Stimulated activated effector memory CD8-positive, alpha-beta T cell treated with anti-CD3 and anti-CD28 coated beads, Interleukin-12 subunit alpha, Interleukin-12 subunit beta, amount 100 ng/mL, for 72 hours (primary cell): Measurements from ENCODE around the gene WWC2.

ENCODE experiments used
- ATAC-seq: fragments of 150-1000 bp; cut with Tn5 transposase; 2 replicates; pipeline ENCODE4 v1.10.0; 2021
- DNase-seq, 2 donors: peaks; one replicate each; pipeline ENCODE4 v3.0.0; 2021 to 2022; ENCODE audit warnings: low spot score in 2 of 2
- H3K27ac Mint-ChIP-seq: one replicate; pipeline ENCODE4 v1.8.0; 2022; ENCODE audit warnings: mild to moderate bottlenecking, mixed read lengths
- H3K36me3 Mint-ChIP-seq: one replicate; pipeline ENCODE4 v1.8.0; 2022; ENCODE audit warnings: mild to moderate bottlenecking, mixed read lengths
- H3K4me1 Mint-ChIP-seq: one replicate; pipeline ENCODE4 v1.8.0; 2022; ENCODE audit warnings: mixed read lengths
- H3K4me3 Mint-ChIP-seq: one replicate; pipeline ENCODE4 v1.8.0; 2022; ENCODE audit warnings: mild to moderate bottlenecking, mixed read lengths
- H3K9me3 Mint-ChIP-seq: one replicate; pipeline ENCODE4 v1.8.0; 2022; ENCODE audit warnings: mixed read lengths

WWC2 gene

DNA sequence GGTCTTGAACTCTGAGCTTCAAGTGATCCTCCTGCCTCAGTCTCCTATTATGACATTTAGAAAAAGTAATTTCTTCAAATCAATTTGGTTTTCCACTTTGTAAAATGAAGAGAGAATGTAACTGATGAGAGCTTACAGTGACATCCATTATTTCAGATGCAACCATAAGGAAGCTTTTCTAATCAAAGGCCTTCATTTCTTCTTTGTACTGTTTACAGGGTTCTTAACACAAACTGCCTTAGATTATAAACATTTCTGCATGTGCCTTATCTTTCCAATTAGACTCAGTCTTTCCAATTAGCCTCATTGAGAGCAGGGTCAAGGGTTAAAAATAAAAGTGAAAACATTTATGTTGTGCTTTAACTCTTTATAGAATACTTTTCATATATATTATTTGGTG lies 71.8 kb downstream of the WWC2 start:
- Mint-ChIP-seq H3K27ac (no peak overlapping the region), H3K9me3 (no peaks in the 10 kb centered on the region)
- DNase-seq, result no peak

DNA sequence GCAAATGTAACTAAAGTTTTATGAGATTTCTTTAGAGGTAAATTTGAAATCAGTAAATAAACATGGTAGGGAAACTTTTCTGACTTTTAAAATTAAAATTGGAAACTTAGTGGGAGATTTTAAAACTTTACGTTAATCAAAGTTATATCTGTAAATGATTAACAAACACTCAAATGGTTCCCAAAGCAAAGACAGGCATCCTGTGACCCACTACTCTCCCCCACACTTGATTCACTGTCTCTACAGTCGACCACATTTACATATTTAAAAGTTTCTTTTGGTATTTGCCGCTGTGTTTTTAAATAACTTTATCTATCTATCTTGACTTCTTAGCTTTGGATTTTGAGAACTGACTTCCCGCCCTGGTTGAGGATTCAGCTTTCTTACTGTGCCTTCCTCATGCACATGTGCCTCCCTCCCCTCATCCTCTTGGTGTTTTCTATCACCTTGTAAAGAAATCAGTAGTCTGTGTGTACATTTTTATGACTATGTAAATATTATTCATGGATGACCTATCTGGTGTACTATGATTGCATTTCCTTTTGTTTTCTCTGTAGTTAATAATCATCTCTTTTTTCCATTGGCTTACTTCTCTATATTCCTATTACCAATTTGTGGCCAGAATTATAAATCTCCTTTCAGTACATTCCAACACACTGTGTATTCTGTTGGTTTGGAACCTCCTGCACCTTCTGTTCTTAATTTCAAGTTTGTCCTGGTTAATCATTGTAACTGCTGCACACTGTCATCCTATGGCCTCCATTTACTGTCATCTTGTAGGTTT lies 72.6 kb downstream of the WWC2 start:
- ATAC-seq (no peak), DNase-seq (no peak)
- Mint-ChIP-seq H3K4me1 (peaks cover 8% of the 10 kb centered on the region), H3K9me3 (no peaks in the 10 kb centered on the region), H3K36me3 (no peaks in the 10 kb centered on the region), H3K27ac (no peak overlapping the region), H3K4me3 (no peak overlapping the region)

More for the DNA sequence above, 71.8 kb downstream of the WWC2 start:
- H3K4me3 Mint-ChIP-seq, result no peak overlapping the region
- ATAC-seq, result no peak
- H3K4me1 Mint-ChIP-seq, result peaks cover 8% of the 10 kb centered on the region
- no peaks in the 10 kb centered on the region for H3K36me3 Mint-ChIP-seq

DNA sequence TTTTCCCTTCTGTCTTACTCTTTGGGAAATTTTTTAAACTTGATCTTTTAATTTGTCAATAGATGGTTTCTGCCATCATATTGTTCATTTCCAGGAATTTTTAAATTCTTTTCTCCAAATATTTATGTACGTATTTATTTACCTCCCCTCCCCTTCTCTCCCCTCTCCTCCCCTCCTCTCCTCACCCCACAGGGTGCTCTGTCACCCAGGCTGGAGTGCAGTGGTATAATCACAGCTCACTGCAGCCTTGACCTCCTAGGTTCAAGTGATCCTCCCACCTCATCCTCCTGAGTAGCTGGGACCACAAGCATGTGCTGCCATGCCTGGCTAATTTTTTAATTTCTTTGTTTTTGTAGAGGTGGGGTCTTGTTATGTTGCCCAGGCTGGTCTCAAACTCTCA lies 73.8 kb downstream of the WWC2 start:
- Mint-ChIP-seq H3K9me3 (no peaks in the 10 kb centered on the region), H3K27ac (no peak overlapping the region), H3K4me1 (peaks cover 8% of the 10 kb centered on the region), H3K36me3 (no peaks in the 10 kb centered on the region), H3K4me3 (no peak overlapping the region)
- DNase-seq, result no peak
- no peak for ATAC-seq

DNA sequence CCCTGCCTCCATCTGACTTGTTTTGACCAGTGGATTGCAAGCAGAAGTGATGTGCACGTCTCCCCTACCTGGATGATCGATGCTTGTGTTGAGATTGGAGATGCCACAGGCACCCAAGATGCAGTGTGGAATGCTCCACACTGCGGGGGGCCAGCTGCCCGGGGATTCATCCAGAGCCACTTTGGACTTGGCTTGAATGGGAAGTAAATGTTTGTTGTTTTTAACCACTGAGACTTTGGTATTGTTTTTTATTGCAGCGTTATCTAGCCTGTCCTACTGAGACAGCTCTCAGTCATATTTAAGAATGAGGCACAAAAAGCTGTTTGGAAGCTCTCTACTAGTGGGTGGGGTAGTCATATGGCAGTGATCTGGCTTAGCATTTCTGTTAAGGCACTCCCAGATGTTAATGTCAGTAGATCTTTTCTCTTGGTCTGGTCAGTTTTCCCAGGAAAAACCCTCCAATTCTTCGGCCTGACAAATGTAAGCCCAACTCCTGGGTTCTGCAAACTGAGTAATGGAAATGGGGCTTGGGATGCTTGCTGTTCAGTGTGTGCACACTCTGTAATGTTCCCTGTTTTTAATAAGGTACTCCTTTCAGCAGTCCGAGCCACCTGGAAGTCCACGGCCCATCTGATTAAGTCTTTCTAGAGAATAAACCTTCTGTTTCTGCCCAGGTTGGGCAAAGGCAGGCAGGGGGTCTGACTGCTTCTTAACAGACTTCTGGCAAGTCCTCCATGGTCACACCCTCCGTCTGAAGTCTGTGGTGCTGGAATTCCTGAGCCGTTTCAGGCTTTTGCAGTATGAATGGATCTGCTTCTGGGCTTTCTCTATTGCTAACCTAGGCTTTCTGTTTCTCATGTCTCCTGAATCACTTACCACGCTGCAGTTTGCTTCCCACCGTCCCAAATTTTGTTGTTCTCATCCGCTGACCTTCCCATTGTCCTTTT lies 74.8 kb downstream of the WWC2 start:
- Mint-ChIP-seq H3K36me3 (no peaks in the 10 kb centered on the region), H3K4me1 (peaks cover 8% of the 10 kb centered on the region), H3K9me3 (no peaks in the 10 kb centered on the region), H3K4me3 (no peak overlapping the region), H3K27ac (no peak overlapping the region)
- no peak for ATAC-seq
- DNase-seq, result no peak

DNA sequence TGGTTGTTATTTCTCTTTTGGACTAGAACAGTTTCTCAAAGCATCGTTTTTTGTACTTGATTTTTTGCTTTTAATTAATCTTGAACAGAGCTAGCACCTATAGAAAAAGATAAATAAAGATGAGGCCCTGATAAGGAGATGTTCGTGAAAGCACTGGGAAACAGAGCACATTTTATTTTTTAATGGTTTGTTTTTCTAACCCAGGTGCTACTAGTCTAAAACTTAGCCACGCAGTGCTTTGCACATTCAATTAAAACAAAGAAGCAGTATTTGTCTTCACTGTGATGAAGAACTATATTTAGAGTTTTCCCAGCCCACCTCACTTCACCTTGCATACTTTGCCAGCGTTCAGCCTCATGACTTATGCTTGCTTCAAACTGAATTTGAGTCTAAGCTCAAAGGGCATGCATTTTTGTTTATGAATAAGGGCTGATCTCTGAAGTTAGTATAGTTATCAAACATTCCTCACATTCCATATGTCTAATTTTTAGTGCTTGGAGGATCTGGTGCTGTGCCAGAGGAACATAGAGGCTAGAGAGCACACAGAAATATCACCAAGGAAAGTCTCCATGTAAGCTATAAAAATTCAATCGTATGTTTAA lies 76.7 kb downstream of the WWC2 start:
- no peak for DNase-seq
- Mint-ChIP-seq H3K9me3 (no peaks in the 10 kb centered on the region), H3K36me3 (no peaks in the 10 kb centered on the region), H3K27ac (no peak overlapping the region), H3K4me1 (peaks cover 8% of the 10 kb centered on the region), H3K4me3 (no peak overlapping the region)
- no peak for ATAC-seq

DNA sequence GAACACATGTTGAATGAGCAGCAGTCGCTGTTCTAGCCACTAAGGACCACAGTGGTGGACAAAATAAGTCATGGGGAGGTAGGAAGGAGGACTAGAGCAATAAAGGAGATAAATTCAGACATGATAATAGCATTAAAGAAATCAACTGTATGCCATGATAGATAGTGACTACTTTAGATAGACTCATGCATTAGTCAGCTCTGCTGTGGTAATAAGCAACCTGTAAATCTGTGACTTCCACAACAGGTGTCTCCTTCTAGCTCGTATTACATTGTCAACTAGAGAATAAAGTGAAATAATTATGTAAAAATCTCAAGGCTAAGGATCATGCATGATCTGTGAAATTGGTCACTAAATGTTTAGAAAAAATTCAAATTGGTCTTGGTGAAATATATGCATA lies 77.9 kb downstream of the WWC2 start:
- Mint-ChIP-seq H3K27ac (no peak overlapping the region), H3K9me3 (no peaks in the 10 kb centered on the region), H3K36me3 (no peaks in the 10 kb centered on the region), H3K4me1 (peaks cover 8% of the 10 kb centered on the region), H3K4me3 (no peak overlapping the region)
- DNase-seq (no peak), ATAC-seq (no peak)

DNA sequence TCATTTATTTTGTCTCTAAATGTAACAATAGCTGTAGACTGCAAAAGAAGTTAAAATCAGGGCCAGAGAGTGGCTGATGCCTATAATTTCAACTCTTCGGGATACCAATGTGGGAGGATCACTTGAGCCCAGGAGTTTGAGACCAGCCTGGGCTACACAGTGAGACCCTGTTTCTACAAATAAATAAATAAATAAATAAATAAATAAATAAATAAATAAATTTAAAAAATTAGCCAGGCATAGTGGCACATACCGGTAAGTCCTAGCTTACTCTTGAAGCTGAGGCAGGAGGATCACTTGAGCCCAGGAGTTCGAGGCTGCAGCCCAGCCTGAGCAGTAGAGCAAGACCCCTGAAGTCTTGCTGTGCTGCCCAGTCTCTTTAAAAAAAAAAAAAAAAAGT lies 79.1 kb downstream of the WWC2 start:
- DNase-seq (no peak), ATAC-seq (no peak)
- peaks cover 9% of the 10 kb centered on the region for H3K4me1 Mint-ChIP-seq
- H3K9me3 Mint-ChIP-seq, result no peaks in the 10 kb centered on the region
- H3K4me3 Mint-ChIP-seq, result no peak overlapping the region
- H3K27ac Mint-ChIP-seq, result no peak overlapping the region
- H3K36me3 Mint-ChIP-seq, result no peaks in the 10 kb centered on the region

DNA sequence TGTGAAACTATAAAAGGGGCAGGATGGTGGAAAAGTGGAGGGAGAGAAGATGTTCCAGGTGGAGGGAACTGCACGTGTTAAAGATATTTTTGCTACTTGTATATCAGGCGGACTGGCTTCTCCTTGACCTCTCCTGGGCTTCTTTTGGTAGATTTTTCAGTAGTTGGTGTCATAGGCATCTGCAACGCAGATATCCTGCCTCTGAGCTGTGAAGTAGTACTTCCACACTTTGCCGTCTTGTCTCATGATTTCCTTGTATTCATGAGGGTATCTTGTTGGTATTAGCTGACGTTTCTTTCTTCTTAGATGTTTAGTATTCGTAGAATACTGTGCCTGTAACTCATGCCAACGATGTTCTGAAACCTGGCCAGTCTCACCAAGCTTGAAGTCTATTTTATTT lies 81.0 kb downstream of the WWC2 start:
- Mint-ChIP-seq H3K9me3 (no peaks in the 10 kb centered on the region), H3K27ac (no peak overlapping the region), H3K4me3 (no peak overlapping the region), H3K4me1 (peaks cover 19% of the 10 kb centered on the region), H3K36me3 (no peaks in the 10 kb centered on the region)
- DNase-seq (no peak), ATAC-seq (no peak)

DNA sequence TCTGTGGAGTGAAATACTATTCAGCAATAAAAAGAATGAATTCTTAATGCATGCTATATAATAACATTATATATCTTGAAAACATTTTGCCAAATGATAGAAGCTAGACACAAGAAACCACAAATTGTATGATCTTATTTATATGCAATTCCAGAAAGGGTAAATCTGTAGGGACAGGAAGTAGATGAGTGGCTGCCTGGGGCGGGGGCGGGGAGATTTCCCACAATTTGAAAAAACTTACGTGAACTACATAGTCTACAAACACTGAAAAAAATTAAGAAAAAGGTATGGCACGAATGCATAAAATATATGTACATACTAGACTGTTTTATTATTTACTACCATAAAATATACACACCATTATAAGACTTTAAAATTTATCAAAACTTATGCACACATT lies 81.6 kb downstream of the WWC2 start:
- Mint-ChIP-seq H3K4me1 (peaks cover 24% of the 10 kb centered on the region), H3K36me3 (no peaks in the 10 kb centered on the region), H3K9me3 (no peaks in the 10 kb centered on the region), H3K4me3 (no peak overlapping the region), H3K27ac (no peak overlapping the region)
- DNase-seq (no peak), ATAC-seq (no peak)

DNA sequence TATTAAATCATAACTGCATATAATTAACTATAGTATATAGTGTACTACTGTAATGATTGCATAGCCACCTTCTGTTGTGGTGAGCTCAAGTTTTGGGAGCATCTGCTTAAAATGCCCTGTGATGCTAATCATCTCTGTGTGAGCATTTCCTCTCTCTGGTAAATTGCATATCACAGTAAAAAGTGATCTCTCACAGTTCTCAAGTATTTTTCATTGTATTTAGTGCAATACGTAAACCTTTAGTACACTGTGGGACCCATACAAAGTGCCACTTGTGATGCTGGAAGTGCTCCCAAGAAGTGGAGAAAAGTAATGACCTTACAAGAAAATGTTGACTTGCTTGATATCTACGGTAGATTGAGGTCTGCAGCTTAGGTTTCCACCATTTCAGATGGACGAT lies 82.0 kb downstream of the WWC2 start:
- Mint-ChIP-seq H3K4me1 (peaks cover 25% of the 10 kb centered on the region), H3K9me3 (no peaks in the 10 kb centered on the region), H3K36me3 (no peaks in the 10 kb centered on the region), H3K27ac (no peak overlapping the region), H3K4me3 (no peak overlapping the region)
- no peak for ATAC-seq
- no peak for DNase-seq

DNA sequence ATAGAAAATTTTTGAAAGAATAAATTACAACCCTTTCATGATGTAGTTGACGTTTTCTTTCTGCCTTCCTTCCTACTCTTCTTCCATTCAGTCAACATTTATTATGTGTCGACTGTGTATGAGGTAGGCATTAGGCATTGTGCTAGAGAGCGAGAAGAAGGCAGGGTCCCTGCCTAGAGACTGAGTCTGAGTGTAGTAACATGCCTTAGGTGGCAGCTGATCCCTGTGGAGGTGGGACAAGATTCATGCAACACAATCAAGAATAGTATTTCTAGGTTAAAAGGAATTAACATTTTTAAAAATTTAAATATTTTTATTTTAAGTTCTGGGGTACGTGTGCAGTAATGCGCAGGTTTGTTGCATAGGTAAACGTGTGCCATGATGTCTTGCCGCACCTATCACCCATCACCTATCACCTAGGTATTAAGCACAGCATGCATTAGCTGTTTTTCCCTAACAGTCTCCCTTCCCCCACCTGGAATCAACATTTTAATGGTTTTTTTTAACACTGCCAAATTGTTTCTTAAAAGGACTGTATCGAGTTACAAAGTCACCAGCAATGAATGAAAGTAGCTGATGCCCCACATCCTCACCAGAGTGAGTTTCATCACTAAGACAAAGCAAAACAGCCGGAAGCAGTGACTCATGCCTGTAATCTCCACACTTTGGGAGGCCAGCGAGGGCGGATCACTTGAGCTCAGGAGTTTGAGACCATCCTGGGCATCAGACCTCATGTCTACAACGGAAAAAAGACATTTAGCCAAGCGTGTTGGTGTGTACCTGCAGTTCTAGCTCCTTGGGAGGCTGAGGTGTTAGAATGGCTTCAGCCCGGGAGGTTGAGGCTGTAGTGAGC lies 84.0 kb downstream of the WWC2 start:
- DNase-seq (peak in 1 of 2 donors; percentile 53), ATAC-seq (peak; percentile 83)
- Mint-ChIP-seq H3K9me3 (no peaks in the 10 kb centered on the region), H3K27ac (no peak overlapping the region), H3K36me3 (no peaks in the 10 kb centered on the region), H3K4me3 (peak overlapping the region; percentile 10), H3K4me1 (peaks cover 32% of the 10 kb centered on the region)

DNA sequence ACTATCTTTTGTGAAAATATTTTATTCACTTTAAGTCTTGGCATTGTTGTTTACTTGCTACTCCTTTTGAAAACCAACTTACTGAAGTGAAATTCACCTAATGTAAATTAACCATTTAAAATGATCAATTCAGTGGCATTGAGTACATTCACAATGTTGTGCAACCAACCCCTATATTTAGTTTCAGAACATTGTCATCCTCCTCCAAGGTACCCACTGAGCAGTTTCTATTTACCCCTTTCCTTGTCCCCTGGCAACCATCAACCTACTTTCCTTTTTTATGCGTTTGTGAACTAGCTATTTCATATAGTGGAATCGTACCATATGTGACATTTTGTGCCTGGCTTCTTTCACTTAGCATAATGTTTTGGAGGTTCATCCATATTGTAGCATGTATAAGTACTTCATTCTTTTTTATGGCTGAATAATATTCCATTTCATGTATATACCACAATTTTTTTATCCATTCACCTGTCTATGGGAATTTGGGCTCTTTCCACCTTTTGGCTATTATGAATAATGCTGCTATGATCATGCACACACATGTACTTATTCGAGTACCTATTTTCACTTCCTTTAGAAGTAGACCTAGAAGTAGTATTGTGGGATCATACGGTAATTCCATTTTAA lies 85.0 kb downstream of the WWC2 start:
- ATAC-seq, result peak; percentile 73
- H3K4me3 Mint-ChIP-seq, result peak overlapping the region; percentile 10
- peaks cover 32% of the 10 kb centered on the region for H3K4me1 Mint-ChIP-seq
- no peaks in the 10 kb centered on the region for H3K36me3 Mint-ChIP-seq
- no peak for DNase-seq
- no peak overlapping the region for H3K27ac Mint-ChIP-seq
- no peaks in the 10 kb centered on the region for H3K9me3 Mint-ChIP-seq

DNA sequence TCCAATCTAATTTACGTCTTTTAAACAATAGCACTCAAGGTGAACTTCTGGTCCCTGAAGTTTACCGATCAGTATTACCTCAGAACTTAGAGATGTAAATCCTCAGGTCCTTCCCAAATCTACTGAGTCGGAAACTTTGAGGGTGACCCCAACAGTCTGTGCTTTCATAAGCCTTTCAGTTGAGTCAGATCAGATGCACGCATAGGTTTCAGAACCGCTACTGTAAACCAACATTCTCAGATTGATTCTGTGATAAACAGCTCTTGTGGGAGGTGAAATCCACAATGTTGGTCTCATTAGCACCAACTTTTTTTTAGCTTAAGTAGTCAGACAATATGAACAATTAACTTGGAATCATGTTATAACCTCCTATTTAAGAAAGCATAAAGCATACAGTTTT lies 86.0 kb downstream of the WWC2 start:
- no peak overlapping the region for H3K27ac Mint-ChIP-seq
- H3K36me3 Mint-ChIP-seq, result no peaks in the 10 kb centered on the region
- ATAC-seq (peak; percentile 92), DNase-seq (no peak)
- H3K4me1 Mint-ChIP-seq, result peaks cover 32% of the 10 kb centered on the region
- H3K4me3 Mint-ChIP-seq, result no peak overlapping the region
- H3K9me3 Mint-ChIP-seq, result no peaks in the 10 kb centered on the region

DNA sequence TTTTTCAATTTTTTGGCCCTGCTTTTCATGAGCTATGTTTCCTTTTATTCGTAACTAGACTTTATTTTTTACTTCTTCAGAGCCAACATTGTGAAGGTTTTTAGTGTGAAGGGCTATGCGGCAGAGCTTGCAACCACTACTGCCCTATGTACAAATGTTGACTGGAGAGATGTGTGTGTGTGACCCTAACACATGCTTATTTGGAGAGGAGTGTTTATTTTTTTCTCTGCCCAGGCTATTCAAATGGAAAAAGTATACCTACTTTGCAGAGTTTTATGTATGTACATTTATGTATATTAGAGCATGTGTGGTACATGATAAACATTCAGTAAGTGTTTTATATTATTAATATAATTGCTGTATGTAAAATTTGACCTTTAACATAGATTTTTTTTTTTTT lies 86.5 kb downstream of the WWC2 start:
- Mint-ChIP-seq H3K9me3 (no peaks in the 10 kb centered on the region), H3K4me1 (peaks cover 32% of the 10 kb centered on the region), H3K4me3 (no peak overlapping the region), H3K27ac (no peak overlapping the region), H3K36me3 (no peaks in the 10 kb centered on the region)
- ATAC-seq (no peak), DNase-seq (no peak)
